Upper lobe of left lung (tissue), 6 donors: Measurements from ENCODE around the gene TNFSF11. TPM values are rescaled to one million over a fixed set of nuclear protein-coding genes. Genes with fewer than 3 reads are reported as not detected.
A peak's percentile ranks its signal among the peaks of the same experiment; 100 is the strongest.
"Not testable (repeated sequence)": the region's sequence is repeated elsewhere in the genome, so short reads cannot be mapped to it uniquely, and the experiment has no call there.

Experiments used
- ATAC-seq, 2 donors: fragments of 200-7000 bp; cut with Tn5 transposase; one replicate each; pipeline ENCODE4 v1.9.1; 2022; ENCODE audit warnings: mild to moderate bottlenecking in 2 of 2, moderate library complexity in 2 of 2; ENCODE audit not compliant: low FRiP score in 2 of 2
- DNase-seq, 2 donors: peaks; one replicate each; pipeline ENCODE4 v3.0.0-alpha.2; 2019 to 2020
- H3K27ac ChIP-seq, 4 donors: fragments of 200-600 bp; sonication (generic); one replicate each; pipeline ENCODE4 v1.5.1; 2016 to 2019
- H3K27me3 ChIP-seq, 4 donors: fragments of 200-600 bp; sonication (generic); one replicate each; pipeline ENCODE4 v1.5.1; 2017 to 2019
- H3K36me3 ChIP-seq, 4 donors: fragments of 200-600 bp; sonication (generic); one replicate each; pipeline ENCODE4 v1.5.1; 2016 to 2019
- H3K4me1 ChIP-seq, 4 donors: fragments of 200-600 bp; sonication (generic); one replicate each; pipeline ENCODE4 v1.5.1; 2018 to 2019
- H3K4me3 ChIP-seq, 4 donors: fragments of 200-600 bp; sonication (generic); one replicate each; pipeline ENCODE4 v1.5.1; 2017 to 2019; ENCODE audit warnings: mild to moderate bottlenecking in 2 of 4, moderate library complexity in 1 of 4
- H3K9me3 ChIP-seq, 4 donors: fragments of 200-600 bp; sonication (generic); one replicate each; pipeline ENCODE4 v1.5.1; 2018 to 2019
- EP300 ChIP-seq, 4 donors: sonication (generic); formaldehyde crosslinking; IDR thresholded peaks; one replicate each; pipeline ENCODE4 v1.5.1; 2017; ENCODE audit warnings: antibody characterized with exemption in 4 of 4, control low read depth in 2 of 4
- POLR2A ChIP-seq, 4 donors: fragments of 450-650 bp; IDR thresholded peaks; one replicate each; pipeline ENCODE4 v1.5.1; 2016 to 2017; ENCODE audit warnings: antibody characterized with exemption in 4 of 4, mild to moderate bottlenecking in 2 of 4
- POLR2AphosphoS5 ChIP-seq, 2 donors: sonication (generic); formaldehyde crosslinking; IDR thresholded peaks; one replicate each; pipeline ENCODE4 v1.5.1; 2017; ENCODE audit warnings: antibody characterized with exemption in 2 of 2
- WGBS, 2 donors: methylation state at CpG; one replicate each; pipeline ENCODE4 v1.1.5; 2017 to 2018; 5-methylcytosine and 5-hydroxymethylcytosine counted together
- total RNA-seq, 6 donors: library from RNA; depleted of rRNA in 4 of 6; stranded (reverse); fragments of >200 nt in 4 of 6; gene quantifications; one replicate each; pipeline versions ENCODE4 v1.1.0 to v1.2.1, GENCODE V29; 2016 to 2021
- TF ChIP-seq, protein P1 (sequence below), 6 experiments: fragments of 450-650 bp in 4 of 6; fragments of 200-600 bp in 2 of 6; sonication (generic) in 2 of 6; IDR thresholded peaks; one replicate each; pipeline ENCODE4 v1.5.1; 2016 to 2019; ENCODE audit warnings: antibody characterized with exemption in 6 of 6
- donor health status: DM: no; HTN: no; CAD: no; lungs with moderate emphysema.
- donor health status: DM: no; HTN: yes; CAD: no; lungs with severe emphysema.

The TNFSF11 gene
- total RNA-seq, 6 donors from 2014 or later: not detected

DNA sequence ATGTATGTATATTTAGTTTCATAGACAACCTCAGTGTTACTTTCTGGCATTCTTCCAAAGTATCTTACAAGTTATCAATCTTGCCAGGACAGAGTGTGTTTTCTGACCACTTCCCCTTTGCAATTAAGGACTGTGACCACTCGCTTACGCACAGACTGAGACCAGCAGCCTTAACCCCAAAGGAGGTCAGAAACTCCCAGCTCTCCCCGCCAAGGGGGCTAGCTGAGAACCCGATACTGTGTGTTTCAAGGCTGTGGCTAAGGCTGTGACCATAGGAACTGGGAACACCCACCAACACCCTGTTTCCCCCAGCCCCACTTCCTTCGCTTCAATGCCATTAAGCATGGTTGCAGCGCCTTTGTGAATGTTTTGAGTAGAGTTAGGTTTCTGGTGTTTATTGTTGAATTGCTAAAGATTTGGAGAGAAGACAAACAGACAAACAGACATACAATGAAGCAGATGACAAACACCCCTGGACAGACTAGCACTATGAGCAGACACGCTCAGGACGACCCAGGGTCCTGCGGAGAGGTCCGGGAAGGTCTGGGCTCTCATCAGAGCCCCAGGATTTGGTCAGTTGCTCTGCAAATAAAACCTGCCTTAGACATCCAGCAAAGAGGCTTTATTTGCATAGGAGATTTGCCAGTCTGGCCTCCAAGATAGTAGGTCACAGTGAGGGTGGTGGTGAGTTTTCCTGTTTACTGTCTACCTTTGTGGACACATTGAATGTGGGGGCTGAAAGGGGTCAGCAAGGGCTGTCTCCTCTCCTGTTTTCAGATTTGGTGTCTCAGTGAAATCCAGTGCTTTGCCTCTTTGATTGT is 25.0 kb upstream of the TNFSF11 start:
- H3K27ac ChIP-seq: no peak overlapping the region
- H3K9me3 ChIP-seq: no peaks in the 10 kb centered on the region
- 59 to 62% methylated on average over 10 of the region's 10 CpGs for WGBS, 2 donors
- no peaks in the 10 kb centered on the region for H3K27me3 ChIP-seq
- ATAC-seq (peak; percentile 59 to 69), DNase-seq (peak in 1 of 2 donors; percentile 30)
- H3K4me1 ChIP-seq: no peaks in the 10 kb centered on the region
- no peaks in the 10 kb centered on the region for H3K36me3 ChIP-seq
- peak in 1 of 4 donors; percentile 24 for TF ChIP-seq EP300 (IDR thresholded peaks at IDR 0.05)
- no peak for TF ChIP-seq POLR2A (IDR thresholded peaks at IDR 0.05)
- H3K4me3 ChIP-seq: no peak overlapping the region

DNA sequence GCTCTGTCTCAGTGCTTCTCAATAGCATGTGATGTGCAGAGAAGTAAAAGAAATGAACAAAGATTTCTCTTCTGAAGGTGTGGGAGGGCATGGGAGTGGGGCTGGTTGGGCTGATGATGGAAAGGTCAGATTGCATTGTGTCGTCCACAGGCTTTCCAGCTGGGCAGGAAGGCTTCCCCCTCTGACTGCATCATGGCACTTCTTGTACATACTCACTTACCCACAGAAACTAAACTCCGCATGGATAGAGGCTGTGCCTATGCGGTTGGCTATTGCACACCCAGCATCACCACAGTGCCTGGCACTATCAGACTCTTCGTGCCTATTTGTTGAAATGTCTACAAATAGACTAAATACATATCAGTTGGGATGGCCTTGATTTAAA is 24.4 kb upstream of the TNFSF11 start:
- TF ChIP-seq POLR2AphosphoS5 (IDR thresholded peaks at IDR 0.05) (no peak), POLR2A (IDR thresholded peaks at IDR 0.05) (no peak), EP300 (IDR thresholded peaks at IDR 0.05) (no peak)
- TF ChIP-seq, protein P1, sequence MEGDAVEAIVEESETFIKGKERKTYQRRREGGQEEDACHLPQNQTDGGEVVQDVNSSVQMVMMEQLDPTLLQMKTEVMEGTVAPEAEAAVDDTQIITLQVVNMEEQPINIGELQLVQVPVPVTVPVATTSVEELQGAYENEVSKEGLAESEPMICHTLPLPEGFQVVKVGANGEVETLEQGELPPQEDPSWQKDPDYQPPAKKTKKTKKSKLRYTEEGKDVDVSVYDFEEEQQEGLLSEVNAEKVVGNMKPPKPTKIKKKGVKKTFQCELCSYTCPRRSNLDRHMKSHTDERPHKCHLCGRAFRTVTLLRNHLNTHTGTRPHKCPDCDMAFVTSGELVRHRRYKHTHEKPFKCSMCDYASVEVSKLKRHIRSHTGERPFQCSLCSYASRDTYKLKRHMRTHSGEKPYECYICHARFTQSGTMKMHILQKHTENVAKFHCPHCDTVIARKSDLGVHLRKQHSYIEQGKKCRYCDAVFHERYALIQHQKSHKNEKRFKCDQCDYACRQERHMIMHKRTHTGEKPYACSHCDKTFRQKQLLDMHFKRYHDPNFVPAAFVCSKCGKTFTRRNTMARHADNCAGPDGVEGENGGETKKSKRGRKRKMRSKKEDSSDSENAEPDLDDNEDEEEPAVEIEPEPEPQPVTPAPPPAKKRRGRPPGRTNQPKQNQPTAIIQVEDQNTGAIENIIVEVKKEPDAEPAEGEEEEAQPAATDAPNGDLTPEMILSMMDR (IDR thresholded peaks at IDR 0.05): no peak
- Histone ChIP-seq H3K27me3 (no peaks in the 10 kb centered on the region), H3K36me3 (no peaks in the 10 kb centered on the region), H3K4me3 (no peak overlapping the region), H3K4me1 (no peaks in the 10 kb centered on the region), H3K9me3 (no peaks in the 10 kb centered on the region), H3K27ac (no peak overlapping the region)
- DNase-seq (no peak), ATAC-seq (no peak)
- 61 to 63% methylated on average over 4 of the region's 4 CpGs for WGBS, 2 donors

DNA sequence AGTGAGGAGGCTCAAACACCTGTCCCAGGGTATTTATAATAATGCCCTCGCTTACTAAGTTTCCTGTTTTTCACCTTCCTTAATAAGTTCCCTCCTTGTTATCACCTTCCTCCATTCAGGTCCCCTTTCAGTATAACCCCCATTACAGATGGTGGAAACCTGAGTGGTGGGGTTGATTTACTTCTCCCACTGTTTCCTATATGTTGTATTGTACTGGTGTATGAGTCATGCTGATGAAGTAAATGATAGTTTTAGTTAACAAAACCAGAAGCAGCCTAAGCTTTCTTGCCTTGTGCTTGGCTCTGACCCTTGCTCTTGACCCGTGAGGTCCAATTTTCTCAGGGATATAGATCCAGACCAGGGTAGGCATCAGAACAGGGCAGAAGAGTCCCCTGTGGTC is 22.3 kb upstream of the TNFSF11 start:
- Histone ChIP-seq H3K36me3 (no peaks in the 10 kb centered on the region), H3K27me3 (no peaks in the 10 kb centered on the region), H3K4me1 (no peaks in the 10 kb centered on the region), H3K9me3 (no peaks in the 10 kb centered on the region), H3K27ac (no peak overlapping the region), H3K4me3 (no peak overlapping the region)
- ATAC-seq (no peak), DNase-seq (no peak)
- TF ChIP-seq POLR2AphosphoS5 (IDR thresholded peaks at IDR 0.05) (no peak), EP300 (IDR thresholded peaks at IDR 0.05) (no peak)
- TF ChIP-seq, protein P1 (IDR thresholded peaks at IDR 0.05): no peak
- WGBS, 2 donors: 75 to 95% methylated on average over 2 of the region's 2 CpGs

DNA sequence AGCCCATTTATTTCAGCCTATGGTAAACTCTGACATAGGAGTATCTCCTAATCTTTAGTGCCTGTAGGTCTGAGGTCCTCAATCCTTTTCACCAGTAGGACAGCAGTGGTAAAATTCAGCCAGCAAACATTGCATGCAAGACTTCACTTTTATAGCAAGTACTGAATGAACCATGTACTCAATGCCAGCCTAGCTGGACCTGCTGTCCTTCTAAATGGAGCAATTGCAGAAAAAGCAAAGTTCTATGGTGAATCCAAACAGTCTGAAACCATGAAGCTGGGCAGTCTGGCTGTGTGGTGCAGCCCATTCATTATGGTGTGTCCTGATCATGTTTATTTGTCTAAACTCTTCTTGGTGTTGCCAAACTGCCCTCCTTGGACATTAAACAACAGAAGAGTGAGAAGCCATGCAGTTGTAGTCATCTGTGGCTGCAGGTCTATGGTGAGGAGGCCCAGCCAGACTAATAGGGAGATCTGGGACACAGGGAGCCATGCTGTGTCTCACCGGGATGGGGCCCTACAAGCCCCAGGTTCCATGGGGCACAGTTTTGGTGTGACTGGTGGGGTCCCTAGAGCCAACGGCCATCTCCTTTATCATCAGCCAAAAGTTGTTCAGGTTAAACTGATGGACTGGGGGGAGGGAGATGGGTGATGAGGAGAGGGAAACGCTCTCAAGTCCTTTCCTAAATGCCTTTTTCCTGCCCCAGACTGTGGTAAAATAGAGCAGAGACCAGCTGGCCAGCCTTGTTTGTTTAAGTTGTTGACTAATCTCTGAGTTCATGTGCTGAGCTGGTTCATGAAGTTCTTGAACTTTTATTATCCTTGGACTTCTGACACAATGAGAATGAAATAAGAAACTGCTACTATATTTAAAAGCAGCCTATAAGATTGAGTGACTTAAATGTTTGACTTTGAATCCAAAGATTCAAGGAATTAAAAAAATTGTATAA is 20.6 kb upstream of the TNFSF11 start:
- Histone ChIP-seq H3K27me3 (no peaks in the 10 kb centered on the region), H3K4me3 (no peak overlapping the region), H3K36me3 (no peaks in the 10 kb centered on the region), H3K9me3 (no peaks in the 10 kb centered on the region), H3K4me1 (no peaks in the 10 kb centered on the region), H3K27ac (no peak overlapping the region)
- TF ChIP-seq POLR2A (IDR thresholded peaks at IDR 0.05): no peak
- no peak for TF ChIP-seq POLR2AphosphoS5 (IDR thresholded peaks at IDR 0.05)
- no peak for TF ChIP-seq EP300 (IDR thresholded peaks at IDR 0.05)
- TF ChIP-seq, protein P1 (IDR thresholded peaks at IDR 0.05): no peak
- WGBS, 2 donors: 74 to 81% methylated on average over 3 of the region's 3 CpGs
- DNase-seq: no peak
- no peak for ATAC-seq

DNA sequence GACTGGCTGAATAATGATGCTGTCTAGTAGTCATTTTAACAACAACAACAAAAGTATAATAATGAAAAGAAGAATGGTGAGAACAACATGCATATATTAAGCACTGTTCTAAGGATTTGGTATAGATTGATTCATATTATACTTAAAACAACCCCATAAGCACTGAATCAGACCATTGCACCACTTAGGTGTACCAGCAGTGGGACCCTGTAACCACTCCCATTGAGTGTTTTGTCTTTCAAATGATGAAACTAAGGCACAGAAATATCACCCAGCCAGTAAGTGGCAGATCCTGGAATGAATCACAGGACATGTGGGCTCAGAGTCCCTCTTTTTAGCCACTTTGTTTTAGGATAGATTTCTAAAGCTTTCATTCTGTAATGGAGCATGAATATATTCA is 14.9 kb upstream of the TNFSF11 start:
- H3K36me3 ChIP-seq: no peaks in the 10 kb centered on the region
- H3K9me3 ChIP-seq: peaks cover 0 to 4% (median 2%) of the 10 kb centered on the region in 4 donors
- TF ChIP-seq EP300 (IDR thresholded peaks at IDR 0.05) (no peak), POLR2AphosphoS5 (IDR thresholded peaks at IDR 0.05) (no peak), POLR2A (IDR thresholded peaks at IDR 0.05) (no peak)
- TF ChIP-seq, protein P1 (IDR thresholded peaks at IDR 0.05): no peak
- ATAC-seq: no peak
- H3K27me3 ChIP-seq: no peaks in the 10 kb centered on the region
- no peak overlapping the region for H3K4me3 ChIP-seq
- no peak overlapping the region for H3K27ac ChIP-seq
- H3K4me1 ChIP-seq: no peaks in the 10 kb centered on the region
- no peak for DNase-seq

DNA sequence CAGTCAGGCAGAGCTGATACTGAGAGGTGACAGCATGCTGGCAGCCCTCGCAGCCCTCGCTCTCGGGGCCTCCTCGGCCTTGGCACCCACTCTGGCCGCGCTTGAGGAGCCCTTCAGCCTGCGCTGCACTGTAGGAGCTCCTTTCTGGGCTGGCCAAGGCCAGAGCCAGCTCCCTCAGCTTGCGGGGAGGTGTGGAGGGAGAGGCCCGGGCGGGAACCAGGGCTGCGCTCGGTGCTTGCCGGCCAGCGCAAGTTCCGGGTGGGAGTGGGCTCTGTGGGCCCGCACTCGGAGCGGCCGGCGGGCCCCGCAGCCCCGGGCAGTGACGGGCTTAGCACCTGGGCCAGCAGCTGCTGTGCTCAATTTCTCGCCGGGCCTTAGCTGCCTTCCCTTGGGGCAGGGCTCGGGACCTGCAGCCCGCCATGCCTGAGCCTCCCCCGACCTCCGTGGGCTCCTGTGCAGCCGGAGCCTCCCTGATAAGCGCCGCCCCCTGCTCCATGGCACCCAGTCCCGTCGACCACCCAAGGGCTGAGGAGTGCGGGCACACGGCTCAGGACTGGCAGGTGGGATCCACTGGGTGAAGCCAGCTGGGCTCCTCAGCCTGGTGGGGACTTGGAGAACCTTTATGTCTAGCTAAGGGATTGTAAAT is 14.3 kb upstream of the TNFSF11 start:
- H3K27ac ChIP-seq, ATAC-seq, H3K36me3 ChIP-seq, H3K4me3 ChIP-seq, H3K27me3 ChIP-seq, H3K9me3 ChIP-seq, H3K4me1 ChIP-seq: not testable (repeated sequence)
- peak in 1 of 2 donors; percentile 63 for DNase-seq
- WGBS, 2 donors: 96% methylated on average over 22 of the region's 36 CpGs; no CpG with 5 or more reads in 1 of the 2 donors

DNA sequence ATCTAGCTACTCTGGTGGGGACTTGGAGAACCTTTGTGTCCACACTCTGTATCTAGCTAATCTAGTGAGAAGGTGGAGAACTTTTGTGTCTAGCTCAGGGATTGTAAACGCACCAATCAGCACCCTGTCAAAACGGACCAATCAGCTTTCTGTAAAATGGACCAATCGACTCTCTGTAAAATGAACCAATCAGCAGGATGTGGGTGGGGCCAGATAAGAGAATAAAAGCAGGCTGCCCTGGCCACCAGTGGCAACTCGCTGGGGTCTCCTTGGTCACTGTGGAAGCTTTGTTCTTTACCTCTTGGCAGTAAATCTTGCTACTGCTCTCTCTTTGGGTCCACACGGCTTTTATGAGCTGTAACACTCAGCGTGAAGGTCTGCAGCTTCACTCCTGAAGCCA is 13.6 kb upstream of the TNFSF11 start:
- H3K9me3 ChIP-seq, H3K4me3 ChIP-seq, H3K27ac ChIP-seq, H3K4me1 ChIP-seq, ATAC-seq, DNase-seq, H3K27me3 ChIP-seq, H3K36me3 ChIP-seq: not testable (repeated sequence)
- WGBS, 2 donors: 65 to 74% methylated on average over 4 to 6 of the region's 6 CpGs
